ENCODE data around the gene BHMT2. TPM values are rescaled to one million over a fixed set of nuclear protein-coding genes. Genes with fewer than 3 reads are reported as not detected.

Gene BHMT2
- total and polyA plus RNA-seq, 2 of the 13 experiments (the other 11 are each of a cell fraction or from before 2014, with no cell fraction given), result 13.8 to 18.8 TPM

GRCh38 chr5:79130781-79131180 lies 61.2 kb downstream of the BHMT2 start:
- Histone ChIP-seq H3K4me2 (ENCODE audit: low read depth, low read length) (no peak overlapping the region), H3K79me2 (ENCODE audit: insufficient read depth, low read length) (no peaks in the 10 kb centered on the region), H3K27me3 (ENCODE audit: control insufficient read depth in 1 of 2, insufficient read depth in 2 of 2, low read length in 2 of 2) (no peaks in the 10 kb centered on the region), H2AFZ (ENCODE audit: low read length) (no peak overlapping the region), H3K27ac (ENCODE audit: extremely low read length, insufficient read depth, low read length) (no peak overlapping the region), H3K4me3 (replicated peaks in 1 of 3; ENCODE audit: insufficient read depth in 1 of 3, low read depth in 2 of 3, low read length in 3 of 3) (no peak overlapping the region), H4K20me1 (ENCODE audit: insufficient read depth, low read length) (no peaks in the 10 kb centered on the region), H3K36me3 (replicated peaks in 1 of 2; ENCODE audit: control insufficient read depth in 1 of 2, insufficient read depth in 2 of 2, low read length in 2 of 2) (no peaks in the 10 kb centered on the region), H3K9me3 (ENCODE audit: low read length) (no peaks in the 10 kb centered on the region), H3K9ac (ENCODE audit: insufficient read depth, low read depth, low read length) (no peak overlapping the region), H3K4me1 (ENCODE audit: insufficient read depth, low read length) (peaks cover 16% of the 10 kb centered on the region)
- FAIRE-seq (no peak), DNase-seq (ENCODE audit: low spot score) (no peak), ATAC-seq (no peak)
- CTCF ChIA-PET (ENCODE audit: low intra/inter-chr PET ratio, low total read pairs), result no interaction called here
- in situ Hi-C loops (cut with HindIII; ENCODE audit: extremely low pct_ligation_motif_present, low pct_unique_long_range_greater_than_20kb), result loop anchor here (5.0 to 25.0 kb wide), 3 partner anchors 103 to 332 kb away; no protein-coding TSS in a partner anchor
- no TSS peak for BruUV-seq (replicated peaks)
- POLR2A ChIA-PET, result no interaction called here
- 70% methylated on average over 6 of the region's 6 CpGs for WGBS (ENCODE audit: low lambda C conversion rate)
- TF ChIP-seq NKX3-1 (CRISPR knock-in tag; IDR thresholded peaks at IDR 0.05) (no peak), ZNF530 (CRISPR knock-in tag; IDR thresholded peaks at IDR 0.05; ENCODE audit: low read depth) (no peak), ERF (CRISPR knock-in tag; IDR thresholded peaks at IDR 0.05) (no peak), NR2F6 (IDR thresholded peaks at IDR 0.05) (no peak), NR2F6 (CRISPR knock-in tag; IDR thresholded peaks at IDR 0.05) (no peak), ZNF230 (CRISPR knock-in tag; IDR thresholded peaks at IDR 0.05) (no peak), KLF9 (CRISPR knock-in tag; IDR thresholded peaks at IDR 0.05; ENCODE audit: low read depth) (no peak)
- intact Hi-C loops (cut with micrococcal nuclease; ENCODE audit: unreplicated experiment), result loop anchor here (10.0 kb wide), 2 partner anchors 64 to 236 kb away; no protein-coding TSS in a partner anchor

GRCh38 chr5:79133121-79133656 lies 63.6 kb downstream of the BHMT2 start:
- Histone ChIP-seq H3K79me2 (ENCODE audit: insufficient read depth, low read length) (no peaks in the 10 kb centered on the region), H3K4me3 (replicated peaks in 1 of 3; ENCODE audit: insufficient read depth in 1 of 3, low read depth in 2 of 3, low read length in 3 of 3) (peak overlapping the region in 2 of 3 experiments; percentile 8 to 30; a peak in 2 of 6 replicates), H4K20me1 (ENCODE audit: insufficient read depth, low read length) (no peaks in the 10 kb centered on the region), H3K9ac (ENCODE audit: insufficient read depth, low read depth, low read length) (no peak overlapping the region), H3K4me1 (ENCODE audit: insufficient read depth, low read length) (peaks cover 24% of the 10 kb centered on the region), H2AFZ (ENCODE audit: low read length) (peak overlapping the region; percentile 6), H3K4me2 (ENCODE audit: low read depth, low read length) (peak overlapping the region; percentile 64), H3K27me3 (ENCODE audit: control insufficient read depth in 1 of 2, insufficient read depth in 2 of 2, low read length in 2 of 2) (no peaks in the 10 kb centered on the region), H3K27ac (ENCODE audit: extremely low read length, insufficient read depth, low read length) (no peak overlapping the region), H3K36me3 (replicated peaks in 1 of 2; ENCODE audit: control insufficient read depth in 1 of 2, insufficient read depth in 2 of 2, low read length in 2 of 2) (no peaks in the 10 kb centered on the region), H3K9me3 (ENCODE audit: low read length) (no peaks in the 10 kb centered on the region)
- in situ Hi-C loops (cut with HindIII; ENCODE audit: extremely low pct_ligation_motif_present, low pct_unique_long_range_greater_than_20kb) (loop anchor here (5.0 to 25.0 kb wide), 3 partner anchors 106 to 329 kb away; no protein-coding TSS in a partner anchor), intact Hi-C loops (cut with micrococcal nuclease; ENCODE audit: unreplicated experiment) (loop anchor here (1.0 to 10.0 kb wide), 4 partner anchors 62 to 331 kb away; no protein-coding TSS in a partner anchor)
- FAIRE-seq (peak; percentile 42), ATAC-seq (no peak; the same call in 2 of the 3 replicates), DNase-seq (ENCODE audit: low spot score) (peak; percentile 7)
- WGBS (ENCODE audit: low lambda C conversion rate), result 1% methylated on average over 4 of the region's 4 CpGs
- ChIA-PET CTCF (ENCODE audit: low intra/inter-chr PET ratio, low total read pairs) (interaction anchor here (1.2 to 3.3 kb wide), 5 partner anchors 109 to 331 kb away, joined by 3 to 53 read pairs (median 3); no protein-coding TSS in a partner anchor), POLR2A (interaction anchor here (1.0 to 1.7 kb wide), 4 partner anchors 26 to 148 kb away, joined by 3 to 11 read pairs (median 4); partner anchors contain the start of gene ARSB)
- no TSS peak for BruUV-seq (replicated peaks)
- TF ChIP-seq ASH2L (IDR thresholded peaks at IDR 0.05; ENCODE audit: insufficient read length, low read depth, low read length), result peak; percentile 38
- TF ChIP-seq, protein P1, sequence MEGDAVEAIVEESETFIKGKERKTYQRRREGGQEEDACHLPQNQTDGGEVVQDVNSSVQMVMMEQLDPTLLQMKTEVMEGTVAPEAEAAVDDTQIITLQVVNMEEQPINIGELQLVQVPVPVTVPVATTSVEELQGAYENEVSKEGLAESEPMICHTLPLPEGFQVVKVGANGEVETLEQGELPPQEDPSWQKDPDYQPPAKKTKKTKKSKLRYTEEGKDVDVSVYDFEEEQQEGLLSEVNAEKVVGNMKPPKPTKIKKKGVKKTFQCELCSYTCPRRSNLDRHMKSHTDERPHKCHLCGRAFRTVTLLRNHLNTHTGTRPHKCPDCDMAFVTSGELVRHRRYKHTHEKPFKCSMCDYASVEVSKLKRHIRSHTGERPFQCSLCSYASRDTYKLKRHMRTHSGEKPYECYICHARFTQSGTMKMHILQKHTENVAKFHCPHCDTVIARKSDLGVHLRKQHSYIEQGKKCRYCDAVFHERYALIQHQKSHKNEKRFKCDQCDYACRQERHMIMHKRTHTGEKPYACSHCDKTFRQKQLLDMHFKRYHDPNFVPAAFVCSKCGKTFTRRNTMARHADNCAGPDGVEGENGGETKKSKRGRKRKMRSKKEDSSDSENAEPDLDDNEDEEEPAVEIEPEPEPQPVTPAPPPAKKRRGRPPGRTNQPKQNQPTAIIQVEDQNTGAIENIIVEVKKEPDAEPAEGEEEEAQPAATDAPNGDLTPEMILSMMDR (CRISPR knock-in tag; IDR thresholded peaks at IDR 0.05), result peak; percentile 38; the same call in 1 of the 2 replicates
- TF ChIP-seq, protein P2, sequence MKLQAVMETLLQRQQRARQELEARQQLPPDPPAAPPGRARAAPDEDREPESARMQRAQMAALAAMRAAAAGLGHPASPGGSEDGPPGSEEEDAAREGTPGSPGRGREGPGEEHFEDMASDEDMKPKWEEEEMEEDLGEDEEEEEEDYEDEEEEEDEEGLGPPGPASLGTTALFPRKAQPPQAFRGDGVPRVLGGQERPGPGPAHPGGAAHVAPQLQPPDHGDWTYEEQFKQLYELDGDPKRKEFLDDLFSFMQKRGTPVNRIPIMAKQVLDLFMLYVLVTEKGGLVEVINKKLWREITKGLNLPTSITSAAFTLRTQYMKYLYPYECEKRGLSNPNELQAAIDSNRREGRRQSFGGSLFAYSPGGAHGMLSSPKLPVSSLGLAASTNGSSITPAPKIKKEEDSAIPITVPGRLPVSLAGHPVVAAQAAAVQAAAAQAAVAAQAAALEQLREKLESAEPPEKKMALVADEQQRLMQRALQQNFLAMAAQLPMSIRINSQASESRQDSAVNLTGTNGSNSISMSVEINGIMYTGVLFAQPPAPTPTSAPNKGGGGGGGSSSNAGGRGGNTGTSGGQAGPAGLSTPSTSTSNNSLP (IDR thresholded peaks at IDR 0.05; ENCODE audit: low read depth, low read length), result peak; percentile 75; the same call in 1 of the 2 replicates
- peak; percentile 38 for TF ChIP-seq SMC3 (IDR thresholded peaks at IDR 0.05; ENCODE audit: low read length)
- no peak for TF ChIP-seq FOXK2 (IDR thresholded peaks at IDR 0.05)
- peak; percentile 70 for TF ChIP-seq STAG1 (CRISPR knock-in tag; IDR thresholded peaks at IDR 0.05)
